Activated CD8-positive, alpha-beta memory T cell treated with anti-CD3 and anti-CD28 coated beads for 4 hours (primary cell): ENCODE measurements around the gene IMMP2L.

ENCODE experiments used
- DNase-seq, 2 donors: peaks; one replicate each; pipeline ENCODE4 v3.0.0-alpha.2; 2020; ENCODE audit warnings: low read depth in 2 of 2

IMMP2L gene

GRCh38 chr7:111558991-111559390, 3.3 kb downstream of the IMMP2L start:
- DNase-seq, result no peak

- DNase-seq, result no peak
These were observed 5.3 kb downstream of the IMMP2L start for GRCh38 chr7:111556977-111557376.

- no peak for DNase-seq
These were observed 8.2 kb downstream of the IMMP2L start for GRCh38 chr7:111554086-111554485.

- no peak for DNase-seq
These were observed 21.2 kb downstream of the IMMP2L start for GRCh38 chr7:111541067-111541466.

- DNase-seq, result no peak
These were observed 22.0 kb downstream of the IMMP2L start for GRCh38 chr7:111540199-111540815.

- no peak for DNase-seq
These were observed 25.2 kb downstream of the IMMP2L start for GRCh38 chr7:111537134-111537533.

GRCh38 chr7:111535142-111535870, 27.0 kb downstream of the IMMP2L start:
- no peak for DNase-seq

- no peak for DNase-seq
These were observed 29.7 kb downstream of the IMMP2L start for GRCh38 chr7:111532625-111533024.

- no peak for DNase-seq
These were observed 30.3 kb downstream of the IMMP2L start for GRCh38 chr7:111531993-111532392.

- no peak for DNase-seq
These were observed 32.0 kb downstream of the IMMP2L start for GRCh38 chr7:111530356-111530668.

GRCh38 chr7:111529507-111530355, 32.6 kb downstream of the IMMP2L start:
- DNase-seq, result no peak

- DNase-seq, result no peak
These were observed 34.0 kb downstream of the IMMP2L start for GRCh38 chr7:111528331-111528730.

- DNase-seq, result no peak
These were observed 34.7 kb downstream of the IMMP2L start for GRCh38 chr7:111527545-111527944.

GRCh38 chr7:111525100-111525499, 37.2 kb downstream of the IMMP2L start:
- DNase-seq, result no peak

GRCh38 chr7:111521660-111522059, 40.6 kb downstream of the IMMP2L start:
- DNase-seq, result no peak

GRCh38 chr7:111518264-111518663, 44.0 kb downstream of the IMMP2L start:
- no peak for DNase-seq

GRCh38 chr7:111517549-111517951, 44.7 kb downstream of the IMMP2L start:
- DNase-seq, result no peak

GRCh38 chr7:111516612-111517011, 45.7 kb downstream of the IMMP2L start:
- DNase-seq, result no peak

GRCh38 chr7:111513566-111513965, 48.7 kb downstream of the IMMP2L start:
- DNase-seq, result no peak

GRCh38 chr7:111511845-111512244, 50.4 kb downstream of the IMMP2L start:
- no peak for DNase-seq

- no peak for DNase-seq
These were observed 51.5 kb downstream of the IMMP2L start for GRCh38 chr7:111510584-111511378.

GRCh38 chr7:111510062-111510461, 52.2 kb downstream of the IMMP2L start:
- no peak for DNase-seq
